HG02798 (cell line): Measurements from ENCODE around the gene SART3.
"Not testable (repeated sequence)": the region's sequence is repeated elsewhere in the genome, so short reads cannot be mapped to it uniquely, and the experiment has no call there.

ENCODE experiments used
- ATAC-seq: cut with Tn5 transposase; IDR thresholded peaks from one replicate; pipeline ENCODE4 v1.9.1; 2021; ENCODE audit warnings: mild to moderate bottlenecking; ENCODE audit not compliant: unreplicated experiment, poor library complexity

Gene SART3

GRCh38 chr12:108582978-108583770 is 22.2 kb upstream of the SART3 start:
- no peak for ATAC-seq

- ATAC-seq = no peak
These were observed 21.5 kb upstream of the SART3 start for GRCh38 chr12:108582509-108582908.

- no peak for ATAC-seq
These were observed 20.6 kb upstream of the SART3 start for GRCh38 chr12:108581311-108582227.

- ATAC-seq = no peak
These were observed 19.6 kb upstream of the SART3 start for GRCh38 chr12:108580531-108580930.

GRCh38 chr12:108578813-108579212 is 17.8 kb upstream of the SART3 start:
- no peak for ATAC-seq

- no peak for ATAC-seq
These were observed 17.3 kb upstream of the SART3 start for GRCh38 chr12:108578264-108578663.

GRCh38 chr12:108577458-108577857 is 16.5 kb upstream of the SART3 start:
- no peak for ATAC-seq

- no peak for ATAC-seq
These were observed 15.8 kb upstream of the SART3 start for GRCh38 chr12:108576660-108577234.

- no peak for ATAC-seq
These were observed 14.4 kb upstream of the SART3 start for GRCh38 chr12:108575199-108575912.

GRCh38 chr12:108574276-108574675 is 13.3 kb upstream of the SART3 start:
- ATAC-seq = not testable (repeated sequence)

- ATAC-seq = no peak
These were observed 12.3 kb upstream of the SART3 start for GRCh38 chr12:108573317-108573716.

- peak; percentile 29 for ATAC-seq
These were observed 11.3 kb upstream of the SART3 start for GRCh38 chr12:108572166-108572790.

GRCh38 chr12:108571609-108572165 is 10.7 kb upstream of the SART3 start:
- ATAC-seq = no peak

- ATAC-seq = no peak
These were observed 10.0 kb upstream of the SART3 start for GRCh38 chr12:108570743-108571608.

GRCh38 chr12:108568338-108569154 is 7.6 kb upstream of the SART3 start:
- ATAC-seq = peak; percentile 78

GRCh38 chr12:108567406-108568337 is 6.7 kb upstream of the SART3 start:
- no peak for ATAC-seq

GRCh38 chr12:108566452-108566851 is 5.5 kb upstream of the SART3 start:
- no peak for ATAC-seq
